ENCODE data around the gene STRN4.
"Not testable (repeated sequence)": the region's sequence is repeated elsewhere in the genome, so short reads cannot be mapped to it uniquely, and the experiment has no call there.

STRN4 gene

GRCh38 chr19:46746281-46747057 is at the start of gene STRN4:
STRN4 (minus strand) TSS chr19:46746450; CDS start chr19:46746430, 20 bp downstream.
- DNase-seq = peak in 24 of 56 donors; percentile 16 to 69 (median 46)

GRCh38 chr19:46791944-46792343 is 45.7 kb upstream of the STRN4 start:
- no peak for DNase-seq

GRCh38 chr19:46789371-46789770 is 43.1 kb upstream of the STRN4 start:
- DNase-seq = no peak

GRCh38 chr19:46788968-46789338 is 42.7 kb upstream of the STRN4 start:
- DNase-seq = no peak

GRCh38 chr19:46788262-46788967 is 42.2 kb upstream of the STRN4 start, which contains the start of gene SLC1A5:
SLC1A5 (minus strand) TSS chr19:46788594; CDS start chr19:46787965, 629 bp downstream.
- peak in 50 of 56 donors; percentile 5 to 91 (median 56) for DNase-seq

- peak in 2 of 56 donors; percentile 15 to 17 for DNase-seq
Measured at GRCh38 chr19:46787331-46788261, 41.3 kb upstream of the STRN4 start.

- no peak for DNase-seq
Measured at GRCh38 chr19:46787040-46787330, 40.7 kb upstream of the STRN4 start.

- DNase-seq = peak in 17 of 56 donors; percentile 8 to 40 (median 23)
Measured at GRCh38 chr19:46786236-46787039, 40.2 kb upstream of the STRN4 start.

GRCh38 chr19:46785980-46786235 is 39.7 kb upstream of the STRN4 start:
- no peak for DNase-seq

- no peak for DNase-seq
Measured at GRCh38 chr19:46785054-46785979, 39.1 kb upstream of the STRN4 start.

GRCh38 chr19:46784262-46785053 is 38.2 kb upstream of the STRN4 start:
- peak in 3 of 56 donors; percentile 3 to 4 (median 4) for DNase-seq

- DNase-seq = no peak
Measured at GRCh38 chr19:46783670-46784069, 37.4 kb upstream of the STRN4 start.

GRCh38 chr19:46782355-46783019 is 36.2 kb upstream of the STRN4 start:
- no peak for DNase-seq

- DNase-seq = not testable (repeated sequence)
Measured at GRCh38 chr19:46777956-46778645, 31.9 kb upstream of the STRN4 start.

GRCh38 chr19:46776927-46777911 is 31.0 kb upstream of the STRN4 start:
- peak in 1 of 56 donors; percentile 56 for DNase-seq

GRCh38 chr19:46775642-46776258 is 29.5 kb upstream of the STRN4 start:
- DNase-seq = no peak
